NCI-H446 (cell line): ENCODE data around the gene NMRAL1.

Experiments
- DNase-seq, 2 experiments: peaks; one replicate each; lab custom pipeline; 2025; lab: John Stamatoyannopoulos, UW

The NMRAL1 gene

DNA sequence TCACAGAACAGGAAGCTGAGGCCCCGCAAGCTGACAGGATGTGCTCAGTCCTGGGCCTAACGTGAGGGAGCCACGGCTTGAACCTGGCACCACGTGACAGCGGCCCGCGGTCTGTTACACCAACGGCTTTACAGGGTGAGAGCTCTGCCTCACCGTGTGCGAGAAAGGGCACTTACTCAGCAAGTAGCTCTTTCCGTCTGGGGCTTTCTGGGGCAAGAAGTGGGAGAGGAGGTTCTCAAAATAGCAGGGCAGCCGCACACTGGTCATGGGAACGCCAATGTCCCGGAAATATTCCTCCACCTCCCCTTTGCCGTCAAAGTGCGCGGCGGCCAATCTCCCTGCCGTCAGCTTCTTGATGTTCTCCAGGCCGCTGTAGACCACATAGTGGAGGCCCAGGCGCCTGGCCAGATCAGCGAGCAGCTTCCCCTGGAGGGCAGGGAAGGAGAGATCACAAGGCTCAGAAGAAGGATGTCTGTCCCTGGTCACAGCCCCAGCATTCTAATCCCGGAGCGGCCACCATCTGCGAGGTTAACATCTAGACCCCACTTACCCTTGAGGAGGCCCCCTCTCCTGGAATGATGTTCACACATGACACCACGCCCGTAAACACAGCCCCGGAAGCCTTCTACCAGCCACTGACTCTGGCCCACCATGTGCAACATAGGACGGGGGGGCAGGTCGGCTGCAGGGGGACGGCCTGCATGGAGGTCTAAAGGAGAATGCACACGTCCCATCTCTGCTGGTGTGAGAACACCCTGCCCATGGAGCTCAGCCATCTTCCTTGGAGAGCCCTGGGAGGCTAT lies 8.2 kb downstream of the NMRAL1 start:
- no peak for DNase-seq

DNA sequence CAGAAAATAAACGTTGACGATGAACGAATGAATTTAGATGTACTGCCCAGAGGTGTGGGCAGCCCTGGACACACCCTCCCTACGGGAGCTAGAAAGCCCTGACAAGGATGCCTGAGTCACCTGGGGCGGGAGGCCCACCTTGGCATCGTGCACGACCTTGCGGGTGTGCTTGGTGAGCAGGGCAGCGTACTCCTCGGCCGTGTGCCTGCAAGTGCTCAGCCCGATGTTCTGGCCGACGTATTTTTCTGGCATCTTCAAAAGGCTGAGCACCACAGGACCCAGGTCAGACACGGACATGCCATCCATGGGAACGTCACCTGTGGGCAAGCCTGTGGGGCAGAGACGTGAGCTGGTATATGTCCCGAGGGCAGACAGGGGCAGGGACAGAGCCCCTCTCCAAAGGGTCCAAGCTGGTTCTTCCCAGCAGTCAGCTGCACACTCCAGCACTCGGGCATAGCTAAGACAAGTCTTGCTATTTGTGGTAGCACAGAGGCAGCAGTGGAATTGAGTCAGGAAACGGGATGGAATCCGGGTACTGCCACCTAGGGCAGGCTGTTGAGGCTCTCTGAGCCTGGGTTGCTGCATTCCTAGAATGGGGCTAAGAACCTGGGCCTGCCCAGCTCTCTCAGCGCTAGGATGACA lies 10.8 kb downstream of the NMRAL1 start:
- no peak for DNase-seq

- DNase-seq = no peak
Measured at GRCh38 chr16:4461250-4462085, 13.0 kb downstream of the NMRAL1 start.

DNA sequence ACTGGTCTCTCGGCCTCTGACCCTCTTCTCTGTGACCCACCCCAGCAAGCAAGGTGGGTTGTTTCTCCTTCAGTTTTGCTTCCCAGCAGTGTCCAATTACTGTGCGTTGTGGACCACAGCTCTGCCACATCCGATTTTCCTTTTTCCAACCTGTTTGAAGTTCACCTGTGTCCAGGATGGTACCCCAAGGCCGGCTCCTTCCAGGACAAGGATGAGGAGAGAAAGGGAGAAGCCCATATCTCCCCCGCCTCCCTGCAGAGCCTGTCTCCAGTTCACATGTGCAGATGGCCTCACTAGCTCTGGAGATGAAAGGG lies 13.5 kb downstream of the NMRAL1 start:
- DNase-seq = no peak

DNA sequence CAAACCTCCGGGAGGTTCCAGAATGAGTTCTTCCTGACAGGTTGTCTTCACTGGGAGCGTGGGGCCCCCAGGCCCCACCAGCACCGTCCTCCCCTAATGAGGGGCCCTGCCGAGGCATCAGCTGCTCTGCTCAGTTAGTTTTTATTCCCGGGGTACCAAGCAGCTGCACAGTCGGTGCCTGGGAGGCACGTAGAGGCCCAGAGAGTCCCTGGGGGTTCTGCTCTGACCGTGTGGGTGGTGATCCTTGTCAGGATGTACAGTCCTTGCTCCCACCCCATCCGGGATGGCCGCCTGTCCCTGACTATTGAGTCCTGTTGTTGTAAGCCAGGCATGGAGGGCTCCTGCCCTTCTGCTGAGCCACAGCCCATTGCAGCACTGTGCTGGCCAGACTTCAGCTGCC lies 18.5 kb downstream of the NMRAL1 start:
- DNase-seq = no peak

DNA sequence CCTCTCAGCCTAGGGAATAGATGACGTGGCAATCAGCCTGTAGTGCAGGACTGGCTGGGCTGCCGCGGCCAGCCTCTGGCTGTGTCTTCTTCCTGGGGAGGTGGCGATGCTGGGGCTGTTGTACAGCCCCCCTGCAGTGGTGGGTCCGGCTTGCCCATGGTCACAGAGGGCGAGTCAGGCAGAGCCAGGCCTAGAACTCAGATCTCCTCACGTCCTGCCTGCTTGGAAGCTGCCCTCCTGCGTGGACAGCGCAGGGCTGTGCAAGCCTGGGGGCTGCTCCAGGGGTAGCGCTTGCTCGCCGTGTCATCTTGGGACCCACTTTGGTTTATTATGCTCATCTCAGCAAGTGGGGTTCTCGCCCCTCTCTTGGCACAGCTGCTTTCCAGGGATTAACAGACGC lies 19.3 kb downstream of the NMRAL1 start:
- DNase-seq = no peak

- no peak for DNase-seq
Measured at GRCh38 chr16:4454623-4455022, 19.8 kb downstream of the NMRAL1 start.

DNA sequence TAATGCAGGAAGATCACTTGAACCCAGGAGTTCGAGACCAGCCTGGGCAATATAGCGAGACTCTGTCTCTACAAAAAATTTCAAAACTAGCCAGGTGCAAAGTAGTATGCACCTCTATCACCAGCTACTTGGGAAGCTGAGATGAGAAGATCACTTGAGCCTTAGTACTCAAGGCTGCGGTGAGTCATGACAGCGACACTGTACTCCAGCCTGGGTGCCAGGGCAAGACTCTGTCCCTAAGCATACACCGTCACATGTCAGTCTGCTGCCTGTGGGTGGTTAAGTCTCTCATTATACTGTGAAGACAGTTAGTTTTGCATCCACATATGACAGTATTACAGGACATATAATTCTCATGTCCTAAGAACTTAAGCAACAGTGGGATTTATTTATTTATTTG lies 21.8 kb downstream of the NMRAL1 start:
- DNase-seq = no peak

DNA sequence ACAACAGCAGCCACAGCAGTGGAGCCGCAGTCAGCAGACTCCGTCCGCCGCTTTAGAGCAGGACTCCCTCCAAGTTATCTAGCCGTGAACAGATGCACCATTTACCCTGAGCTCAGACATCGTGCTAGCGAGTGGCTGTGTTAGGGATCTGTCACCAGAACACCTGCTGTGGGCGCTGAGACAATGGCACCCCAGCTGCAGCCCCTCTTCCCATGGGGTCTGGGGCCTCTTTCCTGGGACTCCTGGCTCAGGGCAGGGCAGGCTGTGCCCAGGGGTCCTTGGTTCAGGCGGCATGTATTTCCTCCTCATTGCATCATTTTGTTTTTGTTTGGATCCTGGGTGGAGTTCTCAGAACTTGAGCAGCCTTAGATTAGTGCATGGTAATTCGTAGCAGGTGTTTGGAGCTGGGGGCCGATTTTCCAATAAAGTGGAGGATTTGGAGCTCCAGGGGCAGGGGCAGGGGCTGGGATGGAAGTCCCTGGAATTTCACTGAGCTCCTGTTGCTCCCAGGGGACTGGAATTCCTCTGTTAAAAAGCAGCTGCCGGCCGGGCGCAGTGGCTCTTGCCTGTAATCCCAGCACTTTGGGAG lies 23.4 kb downstream of the NMRAL1 start:
- DNase-seq = no peak

GRCh38 chr16:4450430-4450829 lies 24.0 kb downstream of the NMRAL1 start:
- DNase-seq = no peak

DNA sequence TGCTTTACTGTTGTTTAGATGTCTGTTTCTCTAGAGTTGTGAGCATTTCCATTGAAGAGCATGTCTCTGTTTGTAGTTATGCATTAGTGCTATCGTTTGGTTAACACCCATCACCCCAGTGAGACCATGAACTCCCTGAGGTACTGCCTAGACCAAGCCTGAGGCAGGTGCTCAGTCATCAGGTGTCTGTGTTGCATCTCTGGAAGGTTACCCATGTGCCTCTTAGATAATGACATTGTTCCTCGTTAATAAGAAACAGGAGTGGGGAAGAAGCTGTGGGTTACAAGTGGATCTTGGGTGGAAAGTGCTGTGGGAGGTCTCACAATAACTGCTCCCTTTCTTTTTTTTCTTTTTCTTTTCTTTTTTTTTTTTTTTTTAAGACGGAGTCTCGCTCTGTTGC lies 30.4 kb downstream of the NMRAL1 start:
- no peak for DNase-seq

DNA sequence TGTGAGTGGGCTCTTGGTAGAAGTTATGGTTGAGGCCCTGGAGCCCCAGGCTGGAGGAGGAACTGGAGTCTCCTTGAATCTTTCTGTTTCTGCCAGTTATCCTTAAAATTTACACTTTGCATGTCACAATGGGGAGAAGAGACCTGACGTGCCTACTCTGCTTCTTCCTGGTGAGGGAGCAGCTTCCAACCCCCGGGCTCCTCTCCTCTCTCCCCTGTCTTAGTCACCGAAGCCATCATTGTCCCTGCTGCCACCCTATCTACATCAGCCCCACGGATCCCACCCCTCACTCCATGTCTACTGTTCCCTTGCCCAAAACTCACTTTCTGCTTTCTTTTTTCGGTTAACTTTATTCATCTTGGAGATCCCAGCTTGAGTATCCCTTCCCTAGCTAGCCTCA lies 31.2 kb downstream of the NMRAL1 start:
- DNase-seq = no peak

- DNase-seq = no peak
Measured at GRCh38 chr16:4442371-4442770, 32.1 kb downstream of the NMRAL1 start.

- DNase-seq = no peak
Measured at GRCh38 chr16:4437366-4437765, 37.1 kb downstream of the NMRAL1 start.

- DNase-seq = no peak
Measured at GRCh38 chr16:4435337-4436067, 38.9 kb downstream of the NMRAL1 start.

DNA sequence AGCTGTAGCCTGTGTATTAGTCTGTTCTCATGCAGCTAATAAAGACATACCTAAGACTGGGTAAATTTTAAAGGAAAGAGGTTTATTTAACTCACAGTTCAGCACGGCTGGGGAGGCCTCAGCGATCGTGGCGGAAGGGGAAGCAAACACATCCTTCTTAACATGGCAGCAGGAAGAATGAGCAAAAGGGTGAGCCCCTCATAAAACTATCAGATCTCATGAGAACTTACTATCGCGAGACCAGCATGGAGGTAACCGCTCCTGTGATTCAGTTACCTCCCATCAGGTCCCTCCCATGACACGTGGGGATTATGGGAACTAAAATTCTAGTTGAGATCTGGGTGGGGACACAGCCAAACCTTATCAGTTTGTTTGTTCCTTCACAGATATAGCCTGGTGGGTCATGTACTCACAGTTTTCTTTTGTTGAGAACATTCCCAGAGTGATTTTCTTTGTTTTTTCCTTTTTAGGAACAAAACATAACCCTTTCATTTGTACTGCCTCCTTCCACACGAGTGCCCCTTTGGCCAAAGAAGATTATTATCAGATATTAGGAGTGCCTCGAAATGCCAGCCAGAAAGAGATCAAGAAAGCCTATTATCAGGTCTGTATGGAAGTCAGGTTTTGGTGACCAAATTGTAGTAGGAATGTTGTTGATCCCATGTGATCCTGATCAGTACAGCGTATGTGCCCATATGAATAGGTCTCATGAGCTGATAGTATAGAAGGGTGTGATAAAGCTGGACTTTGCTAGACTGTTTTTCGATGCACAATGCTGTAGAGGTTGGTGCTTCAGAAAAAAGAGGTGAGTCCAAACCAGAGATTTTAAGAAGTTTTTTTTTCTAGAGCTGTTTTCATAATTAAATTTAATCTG lies 40.3 kb downstream of the NMRAL1 start:
- no peak for DNase-seq

- DNase-seq = no peak
Measured at GRCh38 chr16:4433228-4433627, 41.2 kb downstream of the NMRAL1 start.

GRCh38 chr16:4431023-4431422 lies 43.4 kb downstream of the NMRAL1 start:
- no peak for DNase-seq

GRCh38 chr16:4428500-4428899 lies 45.9 kb downstream of the NMRAL1 start:
- no peak for DNase-seq

GRCh38 chr16:4426722-4427372 lies 47.6 kb downstream of the NMRAL1 start:
- DNase-seq = no peak
